ENCODE measurements around the gene RIN3.

DNA sequence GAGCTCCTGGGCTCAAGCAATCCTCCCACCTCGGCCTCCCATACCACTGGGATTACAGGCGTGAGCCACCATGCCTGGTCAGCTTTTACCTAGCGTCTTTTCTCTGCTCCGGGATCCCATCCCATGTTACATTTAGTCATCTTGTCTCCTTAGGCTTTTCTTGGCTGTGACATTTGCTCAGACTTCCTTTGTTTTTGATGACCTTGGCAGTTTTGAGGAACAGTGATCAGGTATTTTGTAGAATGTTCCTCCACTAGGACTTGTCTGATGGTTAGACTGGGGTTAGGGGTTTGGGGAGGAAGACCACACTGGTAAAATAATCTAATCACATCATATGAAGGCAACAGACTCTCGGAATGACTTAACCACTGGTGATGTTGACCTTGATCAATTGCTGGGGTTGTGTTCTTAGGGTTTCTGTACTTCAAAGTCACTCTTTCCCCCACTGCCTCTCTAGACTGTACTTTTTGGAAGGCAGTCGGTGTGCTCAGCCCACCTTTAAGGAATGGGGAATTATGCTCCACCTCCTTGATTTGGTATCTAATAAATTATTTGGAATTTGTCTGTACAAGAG is 48.4 kb downstream of the RIN3 start:
- TF ChIP-seq, protein P1, sequence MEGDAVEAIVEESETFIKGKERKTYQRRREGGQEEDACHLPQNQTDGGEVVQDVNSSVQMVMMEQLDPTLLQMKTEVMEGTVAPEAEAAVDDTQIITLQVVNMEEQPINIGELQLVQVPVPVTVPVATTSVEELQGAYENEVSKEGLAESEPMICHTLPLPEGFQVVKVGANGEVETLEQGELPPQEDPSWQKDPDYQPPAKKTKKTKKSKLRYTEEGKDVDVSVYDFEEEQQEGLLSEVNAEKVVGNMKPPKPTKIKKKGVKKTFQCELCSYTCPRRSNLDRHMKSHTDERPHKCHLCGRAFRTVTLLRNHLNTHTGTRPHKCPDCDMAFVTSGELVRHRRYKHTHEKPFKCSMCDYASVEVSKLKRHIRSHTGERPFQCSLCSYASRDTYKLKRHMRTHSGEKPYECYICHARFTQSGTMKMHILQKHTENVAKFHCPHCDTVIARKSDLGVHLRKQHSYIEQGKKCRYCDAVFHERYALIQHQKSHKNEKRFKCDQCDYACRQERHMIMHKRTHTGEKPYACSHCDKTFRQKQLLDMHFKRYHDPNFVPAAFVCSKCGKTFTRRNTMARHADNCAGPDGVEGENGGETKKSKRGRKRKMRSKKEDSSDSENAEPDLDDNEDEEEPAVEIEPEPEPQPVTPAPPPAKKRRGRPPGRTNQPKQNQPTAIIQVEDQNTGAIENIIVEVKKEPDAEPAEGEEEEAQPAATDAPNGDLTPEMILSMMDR (IDR thresholded peaks at IDR 0.05; ENCODE audit: insufficient read depth, low read depth, low read length) = no peak
- TF ChIP-seq EZH2 (IDR thresholded peaks at IDR 0.05; ENCODE audit: insufficient read depth, low read length) = no peak

Measured in astrocyte (in vitro differentiated cells and primary cell).